Measurements from ENCODE around the gene P4HA1. TPM values are rescaled to one million over a fixed set of nuclear protein-coding genes. Genes with fewer than 3 reads are reported as not detected.

Gene P4HA1
- polyA plus RNA-seq, 1 donor from 2014 or later, result 24.2 TPM

- no peak overlapping the region for H3K27ac ChIP-seq (ENCODE audit: low read length)
- no peaks in the 10 kb centered on the region for H3K79me2 ChIP-seq (replicated peaks; ENCODE audit: insufficient read depth, low read length)
- no peak overlapping the region for H2AFZ ChIP-seq (ENCODE audit: low read depth, low read length)
- no peaks in the 10 kb centered on the region for H3F3A ChIP-seq (ENCODE audit: insufficient read depth, low read length, poor library complexity, severe bottlenecking)
- no peak overlapping the region for H3K4me3 ChIP-seq (ENCODE audit: low read length)
- no peaks in the 10 kb centered on the region for H3K9me2 ChIP-seq (ENCODE audit: insufficient read depth, low read length)
- TF ChIP-seq POLR2AphosphoS5 (IDR thresholded peaks at IDR 0.05), result no peak
- no peak for TF ChIP-seq RAD21 (conservative IDR thresholded peaks at IDR 0.05)
- TF ChIP-seq MXI1 (conservative IDR thresholded peaks at IDR 0.05; ENCODE audit: poor library complexity, severe bottlenecking), result no peak
- TF ChIP-seq REST (IDR thresholded peaks at IDR 0.05; ENCODE audit: borderline replicate concordance), result no peak
- TF ChIP-seq EP300 (conservative IDR thresholded peaks at IDR 0.05; ENCODE audit: poor library complexity, severe bottlenecking), result no peak
- TF ChIP-seq TAF1 (IDR thresholded peaks at IDR 0.05; ENCODE audit: low read depth), result no peak
- no peak for TF ChIP-seq SMC3 (conservative IDR thresholded peaks at IDR 0.05; ENCODE audit: poor library complexity)
- no peak for TF ChIP-seq EZH2 (IDR thresholded peaks at IDR 0.05; ENCODE audit: borderline replicate concordance, insufficient read depth, low read length, poor library complexity, severe bottlenecking)
- no peak for TF ChIP-seq CTCF (IDR thresholded peaks at IDR 0.05; ENCODE audit: poor library complexity, severe bottlenecking)
- no peak overlapping the region for H3K4me2 ChIP-seq (ENCODE audit: low read length)
- H3K36me3 ChIP-seq (ENCODE audit: insufficient read depth, low read length), result no peaks in the 10 kb centered on the region
- H3K9ac ChIP-seq (ENCODE audit: low read length), result no peak overlapping the region
- H4K20me1 ChIP-seq (ENCODE audit: insufficient read depth), result no peaks in the 10 kb centered on the region
- H3K9me3 ChIP-seq (ENCODE audit: low read length), result no peaks in the 10 kb centered on the region
- H3K27me3 ChIP-seq (ENCODE audit: insufficient read depth, low read depth, low read length), result no peaks in the 10 kb centered on the region
Measured at GRCh38 chr10:73117976-73118743, 21.5 kb upstream of the P4HA1 start.

- Histone ChIP-seq H3K9me2 (ENCODE audit: insufficient read depth, low read length) (no peaks in the 10 kb centered on the region), H4K20me1 (ENCODE audit: insufficient read depth) (no peaks in the 10 kb centered on the region), H2AFZ (ENCODE audit: low read depth, low read length) (no peak overlapping the region), H3K4me2 (ENCODE audit: low read length) (no peak overlapping the region), H3K27me3 (ENCODE audit: insufficient read depth, low read depth, low read length) (no peaks in the 10 kb centered on the region), H3K4me3 (ENCODE audit: low read length) (no peak overlapping the region), H3K9ac (ENCODE audit: low read length) (no peak overlapping the region), H3K9me3 (ENCODE audit: low read length) (no peaks in the 10 kb centered on the region), H3K36me3 (ENCODE audit: insufficient read depth, low read length) (no peaks in the 10 kb centered on the region), H3F3A (ENCODE audit: insufficient read depth, low read length, poor library complexity, severe bottlenecking) (no peaks in the 10 kb centered on the region), H3K79me2 (replicated peaks; ENCODE audit: insufficient read depth, low read length) (no peaks in the 10 kb centered on the region), H3K27ac (ENCODE audit: low read length) (no peak overlapping the region)
- TF ChIP-seq MXI1 (conservative IDR thresholded peaks at IDR 0.05; ENCODE audit: poor library complexity, severe bottlenecking) (no peak), RAD21 (conservative IDR thresholded peaks at IDR 0.05) (no peak), EZH2 (IDR thresholded peaks at IDR 0.05; ENCODE audit: borderline replicate concordance, insufficient read depth, low read length, poor library complexity, severe bottlenecking) (no peak), CTCF (IDR thresholded peaks at IDR 0.05; ENCODE audit: poor library complexity, severe bottlenecking) (no peak), TAF1 (IDR thresholded peaks at IDR 0.05; ENCODE audit: low read depth) (no peak), SMC3 (conservative IDR thresholded peaks at IDR 0.05; ENCODE audit: poor library complexity) (no peak), REST (IDR thresholded peaks at IDR 0.05; ENCODE audit: borderline replicate concordance) (no peak), POLR2AphosphoS5 (IDR thresholded peaks at IDR 0.05) (no peak), EP300 (conservative IDR thresholded peaks at IDR 0.05; ENCODE audit: poor library complexity, severe bottlenecking) (no peak)
Measured at GRCh38 chr10:73116017-73116416, 19.4 kb upstream of the P4HA1 start.
